ENCODE data around the gene GOLGA6L2. TPM values are rescaled to one million over a fixed set of nuclear protein-coding genes. Genes with fewer than 3 reads are reported as not detected.
"Not testable (repeated sequence)": the region's sequence is repeated elsewhere in the genome, so short reads cannot be mapped to it uniquely, and the experiment has no call there.

GOLGA6L2 gene
- total RNA-seq, 3 donors from 2014 or later = not detected

DNA sequence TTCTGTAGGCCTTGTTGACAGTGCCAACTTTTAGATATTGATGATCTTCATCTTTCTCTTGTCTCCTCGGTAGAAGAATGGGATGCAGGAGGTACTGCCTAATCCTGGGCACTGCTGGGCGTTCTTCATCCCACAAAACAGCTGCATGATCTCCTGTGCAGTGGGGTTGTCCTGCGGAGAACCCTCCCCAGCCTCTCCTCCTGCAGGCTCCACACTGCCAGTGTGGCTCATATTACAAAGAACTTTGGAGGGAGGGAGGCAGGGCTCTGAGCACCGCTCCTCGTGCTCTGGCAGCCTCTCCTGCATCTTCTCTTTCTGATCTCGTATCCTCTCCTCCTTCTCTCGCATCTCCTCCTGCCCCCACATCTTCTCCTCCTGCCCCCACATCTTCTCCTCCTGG is 7.5 kb downstream of the GOLGA6L2 start:
- Mint-ChIP-seq H3K27me3 (ENCODE audit: low read depth) (peaks cover 5% of the 10 kb centered on the region), H3K36me3 (ENCODE audit: insufficient read depth) (no peaks in the 10 kb centered on the region), H3K9me3 (no peaks in the 10 kb centered on the region), H3K4me3 (no peak overlapping the region), H3K4me1 (ENCODE audit: low read depth) (no peaks in the 10 kb centered on the region)
- DNase-seq = no peak
- ATAC-seq = no peak

DNA sequence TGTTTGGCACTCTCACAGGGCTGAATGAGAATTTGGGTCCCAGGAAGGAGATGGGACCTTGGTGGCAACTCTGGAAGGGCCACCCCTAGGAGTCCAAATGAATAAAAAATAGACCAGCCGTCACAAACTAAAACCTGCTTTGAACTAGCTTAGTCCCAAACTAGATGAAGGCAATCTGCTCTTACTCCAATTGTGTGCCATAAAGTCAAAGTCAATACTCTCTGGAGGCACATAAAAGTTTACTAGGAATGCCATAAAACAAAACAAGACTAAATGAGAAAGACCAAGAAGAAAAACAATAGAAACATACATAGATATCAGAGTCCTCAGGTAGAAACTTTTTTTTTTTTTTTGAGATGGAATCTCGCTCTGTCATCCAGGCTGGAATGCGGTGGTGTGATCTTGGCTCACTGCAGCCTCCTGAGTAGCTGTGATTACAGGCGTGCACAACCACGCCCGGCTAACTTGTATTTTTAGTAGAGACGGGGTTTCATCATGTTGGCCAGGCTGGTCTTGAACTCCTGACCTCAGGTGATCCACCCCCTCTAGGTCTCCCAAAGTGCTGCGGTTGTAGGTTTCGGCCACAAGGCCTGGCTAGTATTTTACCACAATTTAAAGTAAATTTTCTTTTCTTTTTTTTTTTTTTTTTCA is 8.1 kb downstream of the GOLGA6L2 start:
- H3K4me3 Mint-ChIP-seq = no peak overlapping the region

DNA sequence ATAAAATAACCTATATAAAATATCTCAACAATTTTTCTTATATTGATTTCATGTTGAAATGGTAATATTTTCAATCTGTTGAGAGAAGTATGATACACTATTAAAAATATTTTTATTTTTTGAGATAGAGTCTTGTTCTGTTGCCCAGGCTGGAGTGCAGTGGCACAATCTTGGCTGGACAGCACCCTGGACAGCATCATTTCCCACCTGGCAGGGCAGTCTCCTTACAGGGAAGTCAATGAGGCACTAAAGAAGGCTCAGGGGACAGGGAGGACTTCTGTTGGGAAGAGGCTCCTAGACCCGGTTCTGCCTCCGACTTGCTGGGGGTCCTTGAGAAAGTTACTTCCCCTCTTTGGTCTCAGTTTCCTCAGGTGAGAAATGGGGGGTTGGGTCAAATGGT is 9.4 kb downstream of the GOLGA6L2 start:
- Mint-ChIP-seq H3K9me3 (no peaks in the 10 kb centered on the region), H3K4me1 (ENCODE audit: low read depth) (no peaks in the 10 kb centered on the region), H3K4me3 (no peak overlapping the region), H3K36me3 (ENCODE audit: insufficient read depth) (no peaks in the 10 kb centered on the region), H3K27me3 (ENCODE audit: low read depth) (peaks cover 4% of the 10 kb centered on the region)
- DNase-seq = no peak
- no peak for ATAC-seq

More for the DNA sequence above, 8.1 kb downstream of the GOLGA6L2 start:
- Mint-ChIP-seq H3K27me3 (ENCODE audit: low read depth) (peaks cover 5% of the 10 kb centered on the region), H3K4me1 (ENCODE audit: low read depth) (no peaks in the 10 kb centered on the region), H3K9me3 (no peaks in the 10 kb centered on the region), H3K36me3 (ENCODE audit: insufficient read depth) (no peaks in the 10 kb centered on the region)
- DNase-seq = no peak
- no peak for ATAC-seq

DNA sequence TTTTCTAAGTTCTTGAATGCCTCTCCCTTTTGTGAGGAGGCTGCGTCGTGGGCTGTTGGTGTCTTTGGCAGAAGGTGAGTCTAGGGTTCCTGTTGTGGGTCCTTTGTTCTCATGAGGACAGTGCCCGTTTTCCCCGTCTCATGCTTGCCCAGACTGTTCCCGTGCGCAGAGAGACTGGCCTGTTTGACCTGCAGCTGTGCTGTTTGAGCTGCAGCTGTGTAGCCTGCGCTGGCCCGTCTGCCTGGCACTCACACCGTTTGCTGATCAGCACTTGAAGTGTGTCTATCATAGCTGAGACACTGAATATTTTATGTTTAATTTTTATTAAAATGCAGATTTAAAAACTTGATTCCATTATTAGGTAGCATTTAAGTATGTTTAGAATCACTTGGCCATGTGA is 9.9 kb downstream of the GOLGA6L2 start:
- Mint-ChIP-seq H3K9me3 (no peaks in the 10 kb centered on the region), H3K4me3 (no peak overlapping the region), H3K36me3 (ENCODE audit: insufficient read depth) (no peaks in the 10 kb centered on the region), H3K27me3 (ENCODE audit: low read depth) (no peaks in the 10 kb centered on the region), H3K4me1 (ENCODE audit: low read depth) (no peaks in the 10 kb centered on the region)
- no peak for DNase-seq
- no peak for ATAC-seq

DNA sequence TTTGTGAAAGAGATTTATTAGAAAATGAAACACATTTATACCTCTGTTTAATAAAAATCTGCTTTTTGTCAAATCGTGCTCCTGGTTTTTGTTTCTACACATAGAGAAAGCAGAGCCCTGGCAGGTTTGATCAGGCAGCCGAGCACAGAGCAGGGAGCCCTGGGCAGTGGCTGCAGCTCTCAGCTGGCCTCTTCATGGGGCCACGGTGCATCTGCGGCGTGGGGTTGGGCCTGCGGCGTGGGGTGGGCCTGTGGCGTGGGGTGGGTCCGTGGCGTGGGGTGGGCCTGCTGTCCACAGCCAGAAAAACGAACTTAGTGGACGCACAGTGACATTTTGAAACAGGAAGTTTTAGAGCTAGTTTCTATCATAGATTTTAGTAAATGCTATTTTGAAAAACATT is 10.6 kb downstream of the GOLGA6L2 start:
- Mint-ChIP-seq H3K36me3 (ENCODE audit: insufficient read depth) (no peaks in the 10 kb centered on the region), H3K4me1 (ENCODE audit: low read depth) (no peaks in the 10 kb centered on the region), H3K9me3 (no peaks in the 10 kb centered on the region), H3K4me3 (no peak overlapping the region), H3K27me3 (ENCODE audit: low read depth) (no peaks in the 10 kb centered on the region)
- DNase-seq = no peak
- ATAC-seq = no peak

DNA sequence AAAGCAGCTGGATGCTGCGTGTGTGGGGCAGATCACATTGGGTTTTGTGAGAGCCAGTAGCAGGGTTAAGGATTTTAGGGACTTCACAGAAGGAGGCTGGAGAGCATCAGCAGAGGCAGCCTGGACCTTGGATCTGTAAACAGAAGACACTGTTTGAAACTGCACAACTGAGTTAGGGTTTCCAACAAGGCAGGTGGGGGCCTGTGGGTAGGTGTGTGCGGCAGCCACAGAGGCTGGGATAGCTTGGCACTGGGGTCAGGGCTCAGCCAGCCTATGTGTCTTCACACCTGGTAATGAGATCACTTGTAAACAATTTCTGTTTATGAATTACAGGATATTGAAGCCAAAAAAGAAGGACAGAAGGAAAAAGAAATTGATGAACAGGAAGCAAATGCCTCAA is 12.3 kb downstream of the GOLGA6L2 start:
- not testable (repeated sequence) for H3K9me3 Mint-ChIP-seq; H3K36me3 Mint-ChIP-seq (ENCODE audit: insufficient read depth); ATAC-seq; H3K27me3 Mint-ChIP-seq (ENCODE audit: low read depth); H3K4me1 Mint-ChIP-seq (ENCODE audit: low read depth); H3K4me3 Mint-ChIP-seq; DNase-seq

DNA sequence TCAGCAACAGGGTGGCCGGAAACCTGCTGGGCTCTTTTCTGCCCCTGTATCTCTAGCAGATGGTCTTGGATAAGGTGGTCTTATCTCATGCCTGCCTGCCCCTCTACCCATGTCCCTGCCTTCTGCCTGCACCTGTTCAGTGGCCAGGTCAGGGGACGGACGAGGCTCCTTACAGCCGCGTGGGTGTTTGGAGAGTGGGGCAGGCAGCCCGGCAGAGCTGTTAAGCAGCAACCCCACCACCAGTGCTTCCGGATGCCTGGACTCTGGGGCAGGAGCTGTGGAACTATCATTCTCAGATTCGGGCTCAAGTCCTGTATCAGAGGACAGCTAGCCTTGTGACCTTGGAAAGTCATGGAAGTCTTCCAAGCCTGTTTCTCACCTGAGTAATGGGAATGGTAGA is 21.7 kb downstream of the GOLGA6L2 start:
- not testable (repeated sequence) for H3K9me3 Mint-ChIP-seq; H3K4me3 Mint-ChIP-seq; H3K36me3 Mint-ChIP-seq (ENCODE audit: insufficient read depth); ATAC-seq; DNase-seq; H3K4me1 Mint-ChIP-seq (ENCODE audit: low read depth); H3K27me3 Mint-ChIP-seq (ENCODE audit: low read depth)

DNA sequence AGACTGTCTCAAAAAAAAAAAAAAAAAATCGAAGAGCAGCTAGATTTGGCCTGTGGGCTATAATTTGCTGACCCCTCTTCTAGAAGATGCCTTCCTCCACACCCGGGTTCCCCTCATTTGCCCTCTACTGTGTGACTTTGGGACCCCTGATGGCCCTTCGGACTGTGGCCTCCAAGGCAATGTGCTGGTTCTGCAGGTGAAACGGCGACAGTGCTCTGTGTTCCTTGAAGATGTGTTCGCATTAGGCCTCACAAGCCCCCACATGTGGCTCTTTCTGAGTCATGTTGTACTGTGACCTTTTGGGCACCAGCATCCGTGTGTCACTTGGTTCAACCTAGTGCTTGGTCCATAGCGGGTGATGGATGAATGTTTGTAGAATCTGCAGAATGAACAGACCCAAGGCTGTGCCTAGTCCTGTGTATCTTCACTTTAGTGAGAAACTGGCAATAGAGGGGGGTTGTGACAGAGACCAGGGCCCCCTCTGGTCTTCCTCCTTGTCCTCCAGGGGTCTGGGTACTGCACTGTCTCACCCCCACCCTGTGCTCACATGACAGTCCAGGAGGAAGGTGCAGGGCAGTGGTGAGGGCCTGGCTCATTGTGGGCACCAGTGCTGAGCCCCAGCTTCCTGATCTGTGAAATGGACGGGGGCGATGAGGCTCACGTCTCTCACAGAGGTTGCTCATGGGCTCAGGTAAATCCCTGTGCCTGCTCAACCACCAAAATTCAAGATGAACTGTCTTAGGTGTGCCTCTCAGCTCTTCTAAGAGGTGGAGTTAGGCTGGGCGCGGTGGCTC is 22.7 kb downstream of the GOLGA6L2 start:
- ATAC-seq = no peak
- no peak for DNase-seq
- Mint-ChIP-seq H3K36me3 (ENCODE audit: insufficient read depth) (no peaks in the 10 kb centered on the region), H3K27me3 (ENCODE audit: low read depth) (no peaks in the 10 kb centered on the region), H3K4me3 (no peak overlapping the region), H3K4me1 (ENCODE audit: low read depth) (no peaks in the 10 kb centered on the region), H3K9me3 (no peaks in the 10 kb centered on the region)

DNA sequence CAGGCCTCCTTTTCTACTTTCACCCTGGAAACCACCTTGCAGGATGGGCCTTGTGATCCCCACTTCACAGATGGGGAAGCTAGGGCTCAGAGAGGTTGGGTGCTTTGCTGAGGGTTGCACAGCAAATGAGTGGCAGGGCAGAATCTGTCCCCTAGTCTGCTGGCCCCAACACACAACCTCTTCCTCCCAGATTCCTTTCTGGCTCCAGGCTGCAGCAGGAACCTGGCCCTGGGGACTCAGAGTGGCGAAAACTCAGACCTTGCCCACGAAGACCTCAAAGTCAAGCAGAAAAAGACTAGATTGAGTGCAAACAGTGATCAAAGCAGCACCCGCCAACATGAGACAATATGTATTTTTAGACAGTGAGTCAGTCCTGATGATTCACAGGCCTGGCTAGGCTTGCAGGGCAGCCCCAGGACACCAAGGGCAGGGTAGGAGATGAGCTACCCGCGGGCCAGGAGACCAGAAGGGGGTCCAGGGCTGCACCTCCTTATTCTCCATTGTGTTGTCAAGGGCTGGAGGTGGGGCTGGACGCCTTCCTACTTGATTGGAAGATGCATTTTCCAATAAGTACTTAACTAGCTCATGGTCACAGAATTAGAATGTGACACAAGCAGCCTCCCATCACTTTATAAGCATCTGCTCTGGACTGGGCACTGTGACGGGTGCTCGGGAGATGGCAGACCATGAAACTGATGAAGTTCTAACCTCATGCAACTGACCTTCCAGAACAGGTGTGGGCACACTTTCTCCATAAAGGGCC is 23.9 kb downstream of the GOLGA6L2 start:
- no peak overlapping the region for H3K4me3 Mint-ChIP-seq
- DNase-seq = no peak
- ATAC-seq = no peak
- H3K9me3 Mint-ChIP-seq = no peaks in the 10 kb centered on the region
- no peaks in the 10 kb centered on the region for H3K36me3 Mint-ChIP-seq (ENCODE audit: insufficient read depth)
- no peaks in the 10 kb centered on the region for H3K27me3 Mint-ChIP-seq (ENCODE audit: low read depth)
- H3K4me1 Mint-ChIP-seq (ENCODE audit: low read depth) = no peaks in the 10 kb centered on the region

DNA sequence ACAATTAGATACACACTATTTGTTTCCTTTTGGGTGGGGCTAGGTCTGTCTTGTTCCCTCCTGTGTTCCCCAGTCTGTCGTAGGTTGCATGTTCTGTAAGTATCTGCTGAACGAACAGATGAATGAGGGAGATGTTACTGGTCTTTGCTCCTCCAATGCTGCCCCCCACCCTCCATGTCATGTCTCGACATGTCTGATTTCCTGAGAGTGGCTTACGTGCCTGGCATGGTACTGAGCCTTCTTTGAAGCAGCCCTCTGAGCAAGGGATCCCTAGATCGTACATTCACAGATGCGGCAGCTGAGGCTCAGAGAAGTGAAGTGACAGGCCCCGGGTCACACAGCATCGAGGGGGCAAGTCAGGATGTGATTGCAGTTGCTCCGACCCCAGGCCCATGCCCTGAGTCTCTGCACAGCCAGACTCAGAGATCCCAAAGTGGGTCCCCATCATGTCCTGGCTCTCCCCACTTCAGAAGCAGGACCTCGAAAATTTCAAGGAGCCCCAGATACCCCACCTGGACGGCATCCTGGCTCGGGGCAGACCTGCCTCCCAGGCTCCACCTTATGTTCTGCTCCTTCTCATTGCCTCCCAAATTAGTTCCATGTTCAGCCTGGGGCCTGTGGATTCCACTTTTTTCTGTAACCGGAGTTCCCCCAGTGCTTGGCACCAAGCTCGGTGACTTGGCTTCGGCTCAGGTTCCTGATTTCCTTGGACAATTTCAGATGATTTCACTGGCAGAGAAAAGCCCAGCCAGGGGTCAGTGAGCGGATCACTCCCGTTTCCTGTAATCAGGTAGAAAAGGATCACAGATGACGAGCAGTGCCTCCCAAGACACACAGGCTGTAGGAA is 24.7 kb downstream of the GOLGA6L2 start:
- Mint-ChIP-seq H3K9me3 (no peaks in the 10 kb centered on the region), H3K4me1 (ENCODE audit: low read depth) (no peaks in the 10 kb centered on the region), H3K27me3 (ENCODE audit: low read depth) (no peaks in the 10 kb centered on the region), H3K36me3 (ENCODE audit: insufficient read depth) (no peaks in the 10 kb centered on the region), H3K4me3 (no peak overlapping the region)
- DNase-seq (no peak), ATAC-seq (no peak)

DNA sequence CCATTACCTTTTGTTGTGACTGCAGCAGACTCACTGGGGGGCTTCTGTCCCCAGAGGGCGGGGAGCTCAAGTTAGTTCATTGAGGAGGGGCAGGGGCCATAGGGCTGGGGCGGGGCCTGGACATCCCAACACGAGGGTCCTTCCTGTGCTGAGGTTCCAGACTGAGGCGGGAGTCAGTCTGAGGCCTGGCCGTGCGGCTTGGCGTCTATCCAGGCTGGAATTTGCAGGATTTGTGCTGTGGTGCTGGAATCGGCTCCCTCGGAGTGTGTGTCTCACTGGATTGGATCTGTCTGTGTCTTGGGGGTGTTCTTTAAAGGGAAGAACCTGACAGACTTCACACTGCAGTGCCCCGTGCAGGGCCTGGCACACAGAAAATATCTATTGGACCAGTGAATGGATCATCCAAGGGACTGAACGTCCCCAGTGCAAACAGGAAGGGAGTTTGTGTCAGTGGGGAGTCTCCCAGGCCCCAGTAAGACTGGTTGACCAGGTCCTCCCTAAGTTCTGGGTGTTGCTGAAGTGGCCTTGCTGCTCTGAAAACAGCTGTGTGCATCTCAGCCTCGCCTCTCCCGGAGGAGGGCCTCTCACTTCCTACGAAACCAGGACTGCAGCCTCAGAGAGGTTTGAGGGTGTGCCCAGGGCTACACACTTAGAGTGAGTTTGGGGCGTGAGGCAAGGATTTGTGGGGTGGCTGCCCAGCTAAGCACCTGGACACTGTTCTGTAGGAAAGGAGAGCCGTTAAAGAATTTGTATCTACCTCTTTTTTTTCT is 26.1 kb downstream of the GOLGA6L2 start:
- Mint-ChIP-seq H3K27me3 (ENCODE audit: low read depth) (no peaks in the 10 kb centered on the region), H3K4me1 (ENCODE audit: low read depth) (no peaks in the 10 kb centered on the region), H3K4me3 (no peak overlapping the region), H3K36me3 (ENCODE audit: insufficient read depth) (no peaks in the 10 kb centered on the region), H3K9me3 (no peaks in the 10 kb centered on the region)
- ATAC-seq = no peak
- no peak for DNase-seq

DNA sequence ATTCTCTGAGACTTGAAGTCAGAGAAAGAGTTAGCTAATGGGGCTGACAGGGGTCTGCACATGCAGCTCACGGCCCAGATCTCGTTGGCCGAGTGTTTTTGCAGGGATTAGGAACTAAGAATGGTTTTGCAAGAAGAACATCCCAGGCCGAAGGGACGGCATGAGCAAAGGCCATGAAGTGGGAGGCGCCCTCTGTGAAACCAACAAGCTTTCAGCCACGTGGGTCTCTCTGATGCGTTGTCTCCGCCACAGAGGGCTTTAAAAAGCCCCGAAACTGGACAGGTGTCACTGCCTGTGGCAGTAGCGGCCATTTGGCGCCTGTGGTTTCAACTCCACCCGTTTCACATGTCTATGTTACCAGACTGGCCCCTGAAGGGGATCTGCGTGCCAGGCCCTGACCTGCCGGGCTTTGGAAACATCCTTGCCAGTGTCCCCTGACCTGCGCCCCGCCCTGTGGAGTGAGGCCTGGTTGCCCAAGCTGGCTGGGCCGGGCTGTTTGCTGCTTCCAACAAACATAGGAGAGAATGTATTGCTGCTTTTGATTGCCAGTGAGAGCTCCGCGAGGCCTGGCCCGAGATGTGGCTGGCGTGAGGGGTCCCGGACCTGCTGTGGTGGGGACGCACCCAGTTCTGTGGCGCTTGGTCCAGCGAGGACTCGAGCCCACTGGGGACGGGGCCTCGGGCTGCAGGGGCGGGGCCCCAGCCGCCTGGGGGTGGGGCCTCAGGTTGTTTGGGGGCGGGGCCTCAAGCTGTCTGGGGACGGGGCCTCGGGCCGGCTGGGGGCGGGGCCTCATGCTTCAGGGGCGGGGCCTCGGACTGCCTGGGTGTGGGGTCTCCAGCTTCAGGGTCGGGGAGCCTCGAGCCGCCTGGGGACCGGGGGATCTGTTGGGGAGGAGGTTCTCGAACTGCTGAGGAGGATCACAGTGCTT is 30.4 kb downstream of the GOLGA6L2 start:
- H3K36me3 Mint-ChIP-seq (ENCODE audit: insufficient read depth) = no peaks in the 10 kb centered on the region
- no peaks in the 10 kb centered on the region for H3K27me3 Mint-ChIP-seq (ENCODE audit: low read depth)
- H3K4me1 Mint-ChIP-seq (ENCODE audit: low read depth) = no peaks in the 10 kb centered on the region
- H3K4me3 Mint-ChIP-seq = no peak overlapping the region
- ATAC-seq (no peak), DNase-seq (no peak)
- H3K9me3 Mint-ChIP-seq = no peaks in the 10 kb centered on the region

DNA sequence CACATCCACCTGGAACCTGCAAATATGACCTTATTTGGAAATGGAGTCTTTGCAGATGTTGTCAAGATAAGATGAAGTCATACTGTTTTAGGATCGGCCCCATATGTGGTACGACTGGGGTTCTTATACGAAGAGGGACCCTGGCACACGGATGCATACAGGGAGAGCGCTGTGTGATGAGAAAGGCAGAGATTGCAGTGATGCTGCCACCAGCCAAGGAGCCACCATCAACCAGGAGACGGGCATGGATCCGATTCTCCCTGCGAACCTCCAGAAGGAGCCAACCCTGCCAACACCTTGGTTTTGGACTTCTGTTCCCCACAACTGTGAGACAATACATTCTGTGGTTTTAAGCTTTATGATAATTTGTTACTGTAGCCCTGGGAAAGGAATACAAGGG is 31.2 kb downstream of the GOLGA6L2 start:
- H3K4me3 Mint-ChIP-seq; ATAC-seq; H3K27me3 Mint-ChIP-seq (ENCODE audit: low read depth); H3K4me1 Mint-ChIP-seq (ENCODE audit: low read depth); H3K36me3 Mint-ChIP-seq (ENCODE audit: insufficient read depth); DNase-seq; H3K9me3 Mint-ChIP-seq: not testable (repeated sequence)

All from activated T-cell treated with anti-CD3 and anti-CD28 coated beads, Interleukin-2, amount 50 U/mL, for 4 hours (primary cell).